Measurements from ENCODE around the gene BRD7.

BRD7 gene

DNA sequence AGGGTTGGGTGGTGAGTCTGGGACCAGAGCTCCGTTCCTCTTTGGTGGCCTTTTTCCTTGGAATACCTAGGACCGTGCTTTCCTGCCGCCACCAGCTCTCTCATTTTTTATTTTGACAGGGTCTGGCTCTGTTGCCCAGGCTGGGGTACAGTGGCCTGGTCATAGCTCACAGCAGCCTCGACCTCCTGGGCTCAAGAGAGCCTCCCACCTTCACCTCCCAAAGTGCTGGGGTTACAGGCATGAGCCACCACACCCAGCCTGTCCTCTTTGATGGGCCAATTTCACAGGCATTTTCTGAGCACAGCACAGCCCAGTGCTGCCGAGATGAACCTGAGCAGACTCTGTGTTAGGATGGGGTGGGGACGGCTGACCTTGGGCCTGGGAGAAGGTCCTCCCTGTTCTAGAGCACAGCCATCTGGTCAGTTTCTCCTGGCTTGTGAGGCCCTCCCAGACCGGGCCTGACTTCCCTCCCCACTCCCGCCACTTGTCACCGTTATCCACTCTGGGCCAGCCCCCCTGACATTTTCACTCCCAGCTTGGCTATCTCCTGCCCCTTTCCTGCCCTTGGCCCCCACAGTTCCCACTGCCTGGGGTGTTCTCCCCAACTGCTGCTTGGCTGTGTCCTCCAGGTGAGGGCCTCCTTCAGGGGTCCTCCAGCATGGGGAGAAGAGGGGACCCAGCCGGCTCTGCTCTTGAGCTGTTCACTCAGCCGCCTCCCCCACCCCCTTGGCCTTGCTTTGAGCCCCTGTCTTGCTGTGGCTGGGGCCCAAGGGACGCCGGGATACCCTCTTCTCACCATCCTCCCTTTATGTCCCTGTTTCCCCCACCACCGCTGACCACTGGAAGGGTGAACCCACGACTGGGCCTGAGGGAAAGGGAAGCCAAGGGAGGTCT is 97.4 kb downstream of the BRD7 start:
- DNase-seq (ENCODE audit: low read depth): no peak

DNA sequence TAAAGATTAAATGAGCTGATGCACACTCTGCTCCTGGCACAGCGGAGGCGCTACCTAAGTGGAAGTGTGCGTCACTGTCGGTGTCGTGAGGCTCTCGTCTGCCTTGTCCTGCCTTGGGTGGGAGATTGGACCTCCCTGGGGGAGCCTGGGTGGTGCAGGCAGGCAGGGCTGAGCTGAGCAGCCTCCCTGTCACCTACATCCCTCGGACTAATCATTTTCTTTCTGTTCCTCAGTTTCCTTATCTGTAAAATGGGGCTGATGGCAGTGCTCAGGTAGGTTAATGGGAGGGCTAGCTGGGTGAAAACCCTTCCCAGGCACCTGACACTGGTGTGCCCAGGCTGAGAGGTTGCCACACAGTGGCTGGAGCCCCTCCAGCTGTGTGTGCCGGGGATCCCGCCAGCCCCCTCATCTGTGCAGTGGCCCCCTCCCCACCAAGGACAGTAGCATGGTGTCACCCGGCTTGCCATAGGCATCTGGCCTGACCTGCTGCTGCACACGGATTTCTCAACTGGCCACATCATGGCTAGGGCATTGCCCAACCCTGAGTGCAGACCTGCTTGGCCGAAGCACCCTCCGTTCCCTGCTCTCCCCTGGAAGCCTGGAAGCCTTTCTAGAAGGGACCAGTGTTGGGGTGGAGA is 98.2 kb downstream of the BRD7 start:
- no peak for DNase-seq (ENCODE audit: low read depth)

DNA sequence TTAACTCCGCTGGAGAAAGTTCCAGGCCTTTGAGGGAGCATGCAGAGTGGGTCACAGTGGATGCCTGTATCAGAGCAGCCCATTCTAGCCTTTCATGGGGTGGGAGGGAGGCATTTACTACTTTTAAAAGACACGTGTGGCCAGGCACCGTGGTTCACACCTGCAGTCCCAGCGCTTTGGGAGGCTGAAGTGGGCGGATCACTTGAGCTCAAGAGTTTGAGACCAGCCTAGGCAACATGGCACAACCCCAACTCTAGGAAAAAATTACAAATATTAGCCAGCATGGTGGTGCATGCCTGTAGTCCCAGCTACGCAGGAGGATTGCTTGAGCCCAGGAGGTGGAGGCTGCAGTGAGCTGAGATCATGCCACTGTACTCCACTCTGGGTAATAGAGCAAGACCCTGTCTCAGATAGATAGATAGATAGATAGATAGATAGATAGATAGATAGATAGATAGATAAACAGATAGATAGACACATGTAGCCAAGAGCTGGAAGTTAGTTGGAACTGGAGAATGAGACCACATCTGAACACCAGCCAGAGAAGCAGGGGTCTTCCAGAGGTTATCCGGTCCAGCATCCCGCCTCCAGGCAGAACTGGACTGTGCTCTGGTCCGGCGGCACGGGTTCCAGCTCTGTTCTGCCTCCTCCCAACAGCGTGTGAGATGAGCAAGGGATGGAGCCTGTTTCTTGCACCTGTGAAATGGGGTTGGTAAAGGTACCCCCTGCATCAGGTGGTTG is 98.8 kb downstream of the BRD7 start:
- no peak for DNase-seq (ENCODE audit: low read depth)

DNA sequence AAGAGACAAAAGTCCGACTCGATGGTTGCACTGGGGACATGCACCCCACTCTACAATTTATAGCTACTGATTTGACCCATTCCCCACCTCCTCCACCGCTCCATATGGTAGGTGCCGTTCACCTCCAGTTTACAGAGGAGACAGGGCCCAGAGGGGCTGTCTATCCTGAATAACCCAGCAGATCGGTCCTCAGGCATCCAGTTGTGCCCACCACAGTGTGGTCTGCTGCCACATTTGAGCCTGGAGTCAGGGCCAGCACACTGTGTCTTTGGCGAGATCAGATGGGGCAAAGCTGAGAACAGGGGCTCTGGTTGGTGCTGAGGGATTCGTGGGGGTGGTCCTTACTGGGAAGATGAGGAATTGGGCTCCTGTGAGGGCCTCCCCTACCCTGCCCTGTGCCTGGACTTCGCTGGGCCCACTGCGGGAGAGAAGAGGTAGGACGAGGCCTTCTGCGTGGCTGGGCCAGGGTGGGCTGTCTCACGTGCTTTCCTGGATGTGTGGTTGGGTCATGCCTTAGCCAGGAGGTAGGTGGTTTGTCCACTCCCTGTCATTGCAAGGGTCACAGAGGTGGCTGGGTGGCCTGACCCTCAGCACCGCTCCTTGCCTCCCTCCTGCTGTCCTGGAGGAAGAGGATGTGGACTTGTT is 99.6 kb downstream of the BRD7 start:
- no peak for DNase-seq (ENCODE audit: low read depth)

DNA sequence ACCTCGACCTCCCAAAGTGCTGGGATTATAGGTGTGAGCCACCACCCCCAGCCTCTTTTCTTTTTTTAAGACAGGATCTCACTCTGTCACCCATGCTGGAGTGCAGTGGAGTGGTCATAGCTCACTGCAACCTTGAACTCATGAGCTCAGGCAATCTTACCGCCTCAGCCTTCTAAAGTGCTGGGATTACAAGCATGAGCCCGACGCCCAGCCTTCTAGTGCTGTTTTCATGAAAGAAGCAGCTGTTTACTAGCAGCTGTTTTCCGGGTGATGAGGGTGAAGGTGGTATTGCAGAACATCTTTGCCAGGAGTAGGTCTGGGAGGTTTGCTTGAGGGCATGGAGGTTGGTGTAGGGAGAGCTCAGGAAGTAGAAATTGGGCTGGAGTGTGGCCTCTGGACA is 100.4 kb downstream of the BRD7 start:
- no peak for DNase-seq (ENCODE audit: low read depth)

DNA sequence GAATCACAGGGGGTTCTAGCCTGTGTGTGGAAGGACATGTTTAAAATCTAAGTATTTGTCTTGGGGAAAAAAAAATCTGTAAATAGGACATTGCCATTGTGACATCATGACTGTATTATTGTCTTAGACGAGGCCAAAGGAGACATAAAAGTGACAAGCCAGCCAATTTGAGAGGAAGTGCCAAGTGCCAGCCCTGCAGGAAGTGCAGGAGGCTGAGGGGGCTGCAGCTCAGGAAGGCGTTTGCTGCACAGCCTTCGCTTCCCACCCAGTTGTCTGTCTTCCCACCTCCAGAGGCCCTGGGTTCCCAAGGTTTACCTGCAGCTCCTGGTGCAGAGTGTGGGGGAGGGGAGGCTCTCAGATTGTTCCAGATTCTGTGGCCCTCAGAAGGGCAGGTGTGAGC is 101.1 kb downstream of the BRD7 start:
- DNase-seq (ENCODE audit: low read depth): no peak

DNA sequence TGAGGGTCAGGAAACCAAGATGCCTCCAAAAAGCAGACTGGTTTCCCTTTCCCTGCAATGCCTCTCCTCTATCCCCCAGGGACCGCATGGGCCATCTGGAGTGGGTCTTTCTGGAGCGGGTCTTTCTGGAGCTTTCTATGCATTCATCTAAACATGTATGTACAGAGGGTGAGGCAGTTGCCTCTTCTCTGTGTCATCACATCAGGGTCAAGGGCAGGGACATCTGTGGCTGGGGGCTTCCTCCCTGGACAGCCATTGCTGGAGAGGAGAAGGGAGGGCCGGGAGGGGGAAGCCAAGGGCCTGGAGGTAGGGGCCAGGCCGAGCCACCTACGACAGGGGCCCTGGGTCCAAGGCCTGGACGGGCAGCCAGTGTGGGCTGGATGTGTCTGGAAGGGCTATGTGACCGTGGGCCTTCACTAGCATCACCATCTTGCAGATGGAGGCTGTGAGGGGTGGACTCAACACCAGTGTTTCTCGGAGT is 101.6 kb downstream of the BRD7 start:
- no peak for DNase-seq (ENCODE audit: low read depth)

DNA sequence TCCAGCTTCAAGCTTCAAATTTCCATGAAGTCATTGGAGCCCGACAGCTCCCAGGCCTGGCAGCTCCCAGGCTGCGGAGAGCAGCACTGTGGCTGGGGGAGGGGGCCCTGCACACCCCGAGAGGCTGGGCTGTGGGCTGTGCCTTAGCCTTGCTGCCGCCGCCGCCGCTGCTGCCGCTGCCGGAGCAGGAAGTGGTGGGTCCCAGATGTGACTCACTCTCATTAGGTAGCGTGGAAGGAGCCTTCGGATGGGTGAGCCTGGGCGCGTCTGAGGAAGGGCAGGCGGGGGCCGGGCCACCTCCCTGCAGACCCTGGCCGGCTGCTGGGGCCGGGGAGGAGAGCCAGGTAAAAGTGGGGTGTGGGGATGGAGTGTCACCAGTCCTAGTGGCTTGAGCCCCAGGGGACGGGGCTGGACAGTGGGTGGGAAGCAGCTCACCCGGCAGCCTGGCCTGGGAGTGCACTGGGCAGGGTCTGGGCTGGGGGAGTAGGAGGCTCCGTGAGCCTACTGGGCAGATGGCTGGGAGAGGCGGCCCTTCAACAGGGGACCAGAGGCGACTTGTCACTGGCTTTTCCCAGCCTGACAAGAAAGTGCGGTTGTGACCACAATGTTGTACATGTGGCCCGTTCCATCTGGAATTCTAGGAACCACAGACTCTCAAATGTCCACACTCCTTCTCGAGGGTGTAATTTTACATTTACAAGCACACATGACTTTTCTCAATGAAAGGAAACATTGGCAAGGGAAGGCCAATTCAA is 102.3 kb downstream of the BRD7 start, which contains the start of gene ADCY7:
ADCY7 (plus strand) TSS at position 215 of the 755 bp plus-strand sequence. CDS start 21,629 bp downstream, outside the sequence.
- peak; percentile 74 for DNase-seq (ENCODE audit: low read depth)

Measured in activated T-helper 9 cell treated with anti-CD3 and anti-CD28 coated beads, Interleukin-2, amount 50 U/mL, for 16 hours (primary cell).